Mucosa of rectum (tissue), 2 donors: Measurements from ENCODE around the gene SLC38A2.

Experiments used
- H3K27ac ChIP-seq, 2 donors: one replicate each; pipeline ENCODE4 v1.7.0; 2013; ENCODE audit warnings: inconsistent platforms in 2 of 2, low read depth in 2 of 2, low read length in 2 of 2
- H3K27me3 ChIP-seq, 2 donors: one replicate each; pipeline ENCODE4 v1.7.0; 2013; ENCODE audit warnings: low read length in 2 of 2; ENCODE audit not compliant: control insufficient read depth in 2 of 2, insufficient read depth in 2 of 2
- H3K36me3 ChIP-seq, 2 donors: one replicate each; pipeline ENCODE4 v1.7.0; 2013; ENCODE audit warnings: low read length in 2 of 2; ENCODE audit not compliant: control insufficient read depth in 2 of 2, insufficient read depth in 2 of 2
- H3K4me1 ChIP-seq, 2 donors: one replicate each; pipeline ENCODE4 v1.7.0; 2013; ENCODE audit warnings: low read length in 2 of 2, mild to moderate bottlenecking in 1 of 2; ENCODE audit not compliant: control insufficient read depth in 2 of 2, insufficient read depth in 2 of 2
- H3K4me3 ChIP-seq, 2 donors: one replicate each; pipeline ENCODE4 v1.7.0; 2013; ENCODE audit warnings: low read length in 2 of 2
- H3K9ac ChIP-seq, 2 donors: one replicate each; pipeline ENCODE4 v1.7.0; 2013; ENCODE audit warnings: low read length in 2 of 2, low read depth in 1 of 2, mild to moderate bottlenecking in 1 of 2
- H3K9me3 ChIP-seq, 2 donors: one replicate each; pipeline ENCODE4 v1.7.0; 2013; ENCODE audit warnings: low read length in 2 of 2; ENCODE audit not compliant: control insufficient read depth in 2 of 2
- donor health status: healthy.
- donor health status: Normal muscosa, but diverticular disease.

The SLC38A2 gene

GRCh38 chr12:46363582-46364299 is 8.8 kb downstream of the SLC38A2 start:
- Histone ChIP-seq H3K9me3 (no peaks in the 10 kb centered on the region), H3K4me1 (peaks cover 29 to 36% of the 10 kb centered on the region in 2 donors), H3K27ac (no peak overlapping the region), H3K36me3 (peaks cover 93 to 97% of the 10 kb centered on the region in 2 donors), H3K27me3 (no peaks in the 10 kb centered on the region), H3K4me3 (no peak overlapping the region), H3K9ac (no peak overlapping the region)

DNA sequence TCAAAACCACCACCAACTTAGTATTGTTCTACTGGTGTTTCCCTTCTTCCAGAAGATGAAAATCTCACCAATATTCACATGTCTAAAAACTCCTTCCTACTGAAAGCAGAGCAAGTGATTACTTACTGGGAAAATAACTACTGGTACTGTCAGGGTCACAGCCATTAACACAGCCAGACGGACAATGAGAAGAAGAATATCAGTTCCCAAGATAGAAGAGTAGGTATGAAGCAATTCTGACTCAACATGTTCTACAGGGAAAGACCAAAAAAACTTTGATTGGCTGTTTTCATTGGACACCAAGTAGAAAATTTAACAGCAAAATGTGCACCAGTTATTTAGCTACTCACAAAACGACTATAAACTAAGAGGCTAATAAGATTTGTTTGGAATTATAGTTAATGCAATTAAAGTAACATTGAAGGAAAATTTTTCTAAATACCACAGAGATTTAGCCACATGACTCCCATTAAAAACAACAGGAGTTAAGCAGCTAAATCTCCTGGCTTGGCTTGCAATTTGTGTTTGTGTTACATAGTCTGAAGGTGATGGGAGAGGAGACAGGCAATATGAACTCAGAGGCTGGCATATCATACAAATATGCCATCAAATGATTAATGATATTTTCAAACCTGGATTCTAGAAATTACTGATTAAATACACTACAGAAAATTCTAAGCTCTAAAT is 9.5 kb downstream of the SLC38A2 start:
- Histone ChIP-seq H3K27ac (no peak overlapping the region), H3K4me3 (no peak overlapping the region), H3K9me3 (no peaks in the 10 kb centered on the region), H3K27me3 (no peaks in the 10 kb centered on the region), H3K9ac (no peak overlapping the region), H3K4me1 (peaks cover 23 to 29% of the 10 kb centered on the region in 2 donors), H3K36me3 (peaks cover 90 to 94% of the 10 kb centered on the region in 2 donors)

DNA sequence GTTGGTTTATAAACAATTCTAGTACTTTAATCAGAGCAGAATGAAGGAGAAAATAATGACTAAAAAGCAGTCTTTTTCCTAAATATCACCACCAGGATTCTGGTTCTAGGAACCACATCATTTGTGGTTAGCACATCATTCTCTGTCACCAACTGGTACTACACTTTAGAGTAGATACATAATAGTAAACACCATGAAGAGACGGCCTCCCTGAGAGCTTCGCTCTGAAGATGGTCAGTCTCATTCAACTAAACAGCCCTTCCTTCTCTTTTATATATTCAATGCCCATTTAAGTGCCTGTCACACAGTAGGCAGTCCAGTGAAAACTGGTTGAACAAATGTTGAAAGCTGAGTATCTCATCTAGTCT is 10.9 kb downstream of the SLC38A2 start:
- H3K27ac ChIP-seq = no peak overlapping the region
- H3K4me3 ChIP-seq = no peak overlapping the region
- H3K9ac ChIP-seq = no peak overlapping the region
- H3K9me3 ChIP-seq = no peaks in the 10 kb centered on the region
- peaks cover 11 to 16% of the 10 kb centered on the region in 2 donors for H3K4me1 ChIP-seq
- peaks cover 76 to 80% of the 10 kb centered on the region in 2 donors for H3K36me3 ChIP-seq
- H3K27me3 ChIP-seq = no peaks in the 10 kb centered on the region

- peaks cover 7 to 11% of the 10 kb centered on the region in 2 donors for H3K4me1 ChIP-seq
- H3K9ac ChIP-seq = no peak overlapping the region
- no peak overlapping the region for H3K27ac ChIP-seq
- peaks cover 70 to 74% of the 10 kb centered on the region in 2 donors for H3K36me3 ChIP-seq
- no peaks in the 10 kb centered on the region for H3K27me3 ChIP-seq
- no peak overlapping the region for H3K4me3 ChIP-seq
- no peaks in the 10 kb centered on the region for H3K9me3 ChIP-seq
Observed at GRCh38 chr12:46360908-46361666, 11.5 kb downstream of the SLC38A2 start.

- peaks cover 0 to 4% of the 10 kb centered on the region in 2 donors for H3K4me1 ChIP-seq
- H3K4me3 ChIP-seq = no peak overlapping the region
- H3K36me3 ChIP-seq = peaks cover 64 to 68% of the 10 kb centered on the region in 2 donors
- no peak overlapping the region for H3K9ac ChIP-seq
- H3K27ac ChIP-seq = no peak overlapping the region
- no peaks in the 10 kb centered on the region for H3K9me3 ChIP-seq
- H3K27me3 ChIP-seq = no peaks in the 10 kb centered on the region
Observed at GRCh38 chr12:46360370-46360769, 12.2 kb downstream of the SLC38A2 start.

GRCh38 chr12:46359667-46360280 is 12.8 kb downstream of the SLC38A2 start:
- no peaks in the 10 kb centered on the region for H3K27me3 ChIP-seq
- no peaks in the 10 kb centered on the region for H3K9me3 ChIP-seq
- no peak overlapping the region for H3K27ac ChIP-seq
- H3K36me3 ChIP-seq = peaks cover 60 to 62% of the 10 kb centered on the region in 2 donors
- H3K9ac ChIP-seq = no peak overlapping the region
- H3K4me1 ChIP-seq = no peaks in the 10 kb centered on the region
- H3K4me3 ChIP-seq = no peak overlapping the region

DNA sequence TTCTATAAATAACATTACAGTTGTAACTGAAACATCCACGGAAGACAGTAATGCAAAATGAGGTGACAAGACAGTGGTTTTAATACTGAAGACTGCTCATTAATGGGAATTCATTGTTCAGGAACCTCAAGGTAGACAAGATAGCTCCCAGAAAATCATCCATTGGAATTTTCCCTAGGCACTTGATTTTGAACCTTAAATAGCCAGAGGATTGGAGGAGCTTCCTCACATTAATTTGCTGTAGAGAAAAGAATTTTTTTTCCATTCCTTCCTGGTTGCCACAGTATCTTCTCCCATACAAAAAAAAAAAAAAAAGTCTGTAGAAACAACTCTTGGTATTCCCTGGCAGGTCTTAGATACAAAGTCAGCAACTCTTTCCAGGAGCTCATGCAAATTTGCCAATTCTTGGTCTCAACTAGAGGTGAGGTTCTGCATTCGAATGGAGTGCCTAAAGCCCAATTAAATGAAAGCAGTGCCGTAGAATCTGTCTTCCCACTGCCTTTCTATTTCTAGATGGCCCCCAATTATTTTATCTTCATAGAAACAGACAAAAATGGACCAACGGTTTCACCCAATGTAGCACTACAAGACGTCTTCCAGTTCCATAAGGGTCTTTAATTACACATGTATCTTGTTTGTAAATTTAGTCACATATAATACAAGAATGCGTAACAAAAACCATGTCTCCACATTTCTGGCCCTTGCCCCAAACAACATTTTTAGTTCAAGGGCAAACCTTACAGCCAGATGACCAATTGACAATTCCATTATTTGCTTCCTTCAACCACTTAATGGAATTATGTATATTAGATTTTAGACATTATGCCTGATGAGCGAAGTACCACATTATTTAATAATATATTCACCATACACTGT is 13.5 kb downstream of the SLC38A2 start:
- Histone ChIP-seq H3K9me3 (no peaks in the 10 kb centered on the region), H3K4me3 (no peak overlapping the region), H3K27me3 (no peaks in the 10 kb centered on the region), H3K27ac (no peak overlapping the region), H3K9ac (no peak overlapping the region), H3K4me1 (no peaks in the 10 kb centered on the region), H3K36me3 (peaks cover 54 to 55% of the 10 kb centered on the region in 2 donors)

- Histone ChIP-seq H3K9ac (no peak overlapping the region), H3K4me1 (no peaks in the 10 kb centered on the region), H3K27ac (no peak overlapping the region), H3K27me3 (no peaks in the 10 kb centered on the region), H3K4me3 (no peak overlapping the region), H3K36me3 (peaks cover 47 to 48% of the 10 kb centered on the region in 2 donors), H3K9me3 (no peaks in the 10 kb centered on the region)
Observed at GRCh38 chr12:46358325-46358700, 14.3 kb downstream of the SLC38A2 start.

DNA sequence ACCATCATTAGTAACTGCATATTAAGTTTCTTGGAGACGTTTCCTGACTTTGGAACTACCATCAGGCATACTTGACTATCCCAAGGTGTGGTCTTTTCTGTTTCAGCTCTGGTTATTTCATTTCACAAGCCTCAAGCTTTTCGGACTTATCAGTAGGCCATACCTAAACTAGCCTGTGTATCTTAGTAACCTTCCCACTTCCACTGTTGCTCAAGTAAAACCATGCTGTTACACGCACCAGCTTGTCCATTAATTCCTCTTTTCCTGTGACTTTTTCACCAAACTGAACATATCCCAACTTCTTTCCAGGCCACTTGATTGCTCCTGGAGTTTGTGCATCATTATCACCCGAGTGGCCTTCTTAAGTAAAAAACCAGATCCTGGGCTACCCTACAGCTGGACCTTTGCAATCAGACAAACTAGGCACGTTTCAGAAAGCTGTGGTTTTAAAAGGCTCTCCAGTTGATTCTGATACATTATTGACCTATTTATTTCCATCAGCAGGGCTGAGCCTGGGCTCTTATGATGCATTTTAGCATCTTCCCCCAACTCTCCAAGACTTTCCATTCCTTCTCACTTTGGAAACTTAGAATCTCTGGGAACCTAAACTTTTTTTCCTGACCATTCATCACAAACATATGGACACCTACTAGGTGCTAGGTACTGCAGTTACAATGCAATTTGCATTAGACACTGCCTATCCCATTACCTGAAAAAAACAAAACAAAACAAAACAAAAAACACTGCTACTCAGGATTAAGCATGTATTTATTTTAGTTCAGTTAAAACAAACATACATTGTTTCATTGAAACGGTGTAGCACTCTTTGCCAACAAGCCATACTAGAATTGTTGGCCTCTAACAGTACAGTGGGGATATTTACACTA is 14.9 kb downstream of the SLC38A2 start:
- Histone ChIP-seq H3K4me3 (no peak overlapping the region), H3K9me3 (no peaks in the 10 kb centered on the region), H3K9ac (no peak overlapping the region), H3K36me3 (peaks cover 40 to 41% of the 10 kb centered on the region in 2 donors), H3K27me3 (no peaks in the 10 kb centered on the region), H3K4me1 (no peaks in the 10 kb centered on the region), H3K27ac (no peak overlapping the region)
